ENCODE measurements around the gene ANKS3.

GRCh38 chr16:4747906-4748681, 14.0 kb upstream of the ANKS3 start:
- TF ChIP-seq CTCF (IDR thresholded peaks at IDR 0.05) = no peak
- no peak for TF ChIP-seq POLR2A (IDR thresholded peaks at IDR 0.05)
- TF ChIP-seq POLR2AphosphoS5 (IDR thresholded peaks at IDR 0.05) = no peak
- TF ChIP-seq EP300 (IDR thresholded peaks at IDR 0.05) = no peak
